ENCODE data around the gene CPNE2.
"Not testable (repeated sequence)": the region's sequence is repeated elsewhere in the genome, so short reads cannot be mapped to it uniquely, and the experiment has no call there.

The CPNE2 gene

GRCh38 chr16:57098188-57098841, 5.9 kb downstream of the CPNE2 start:
- no peak for DNase-seq (ENCODE audit: low read depth in 2 of 2)

- DNase-seq (ENCODE audit: low read depth in 2 of 2): not testable (repeated sequence)
These were observed 7.6 kb downstream of the CPNE2 start for GRCh38 chr16:57099965-57100364.

- DNase-seq (ENCODE audit: low read depth in 2 of 2): no peak
These were observed 8.1 kb downstream of the CPNE2 start for GRCh38 chr16:57100445-57100844.

GRCh38 chr16:57102888-57103851, 10.8 kb downstream of the CPNE2 start:
- DNase-seq (ENCODE audit: low read depth in 2 of 2): no peak

GRCh38 chr16:57104706-57105105, 12.3 kb downstream of the CPNE2 start:
- no peak for DNase-seq (ENCODE audit: low read depth in 2 of 2)

GRCh38 chr16:57105184-57105583, 12.8 kb downstream of the CPNE2 start:
- DNase-seq (ENCODE audit: low read depth in 2 of 2): no peak

- DNase-seq (ENCODE audit: low read depth in 2 of 2): no peak
These were observed 14.4 kb downstream of the CPNE2 start for GRCh38 chr16:57106767-57107166.

- DNase-seq (ENCODE audit: low read depth in 2 of 2): no peak
These were observed 15.0 kb downstream of the CPNE2 start for GRCh38 chr16:57107321-57107922.

GRCh38 chr16:57108432-57108831, 16.0 kb downstream of the CPNE2 start:
- no peak for DNase-seq (ENCODE audit: low read depth in 2 of 2)

- DNase-seq (ENCODE audit: low read depth in 2 of 2): not testable (repeated sequence)
These were observed 17.1 kb downstream of the CPNE2 start for GRCh38 chr16:57109259-57110105.

GRCh38 chr16:57110937-57111336, 18.6 kb downstream of the CPNE2 start:
- no peak for DNase-seq (ENCODE audit: low read depth in 2 of 2)

- no peak for DNase-seq (ENCODE audit: low read depth in 2 of 2)
These were observed 19.0 kb downstream of the CPNE2 start for GRCh38 chr16:57111420-57111819.

GRCh38 chr16:57112403-57113041, 20.1 kb downstream of the CPNE2 start:
- no peak for DNase-seq (ENCODE audit: low read depth in 2 of 2)

- no peak for DNase-seq (ENCODE audit: low read depth in 2 of 2)
These were observed 20.7 kb downstream of the CPNE2 start for GRCh38 chr16:57113042-57113453.

- DNase-seq (ENCODE audit: low read depth in 2 of 2): no peak
These were observed 21.3 kb downstream of the CPNE2 start for GRCh38 chr16:57113664-57114063.

GRCh38 chr16:57115168-57115513, 22.8 kb downstream of the CPNE2 start:
- no peak for DNase-seq (ENCODE audit: low read depth in 2 of 2)

GRCh38 chr16:57115514-57116182, 23.3 kb downstream of the CPNE2 start:
- no peak for DNase-seq (ENCODE audit: low read depth in 2 of 2)

- no peak for DNase-seq (ENCODE audit: low read depth in 2 of 2)
These were observed 26.2 kb downstream of the CPNE2 start for GRCh38 chr16:57118461-57119084.

- DNase-seq (ENCODE audit: low read depth in 2 of 2): no peak
These were observed 31.0 kb downstream of the CPNE2 start for GRCh38 chr16:57123216-57123973.

Measured in stimulated activated CD4-positive, alpha-beta T cell treated with anti-CD3 and anti-CD28 coated beads, Interleukin-15, amount 100 ng/mL, for 48 hours (primary cell).